Thyroid gland (tissue), 4 donors: Measurements from ENCODE around the gene INVS. TPM values are rescaled to one million over a fixed set of nuclear protein-coding genes. Genes with fewer than 3 reads are reported as not detected.

Experiments
- DNase-seq, 2 donors: peaks; one replicate each; pipeline ENCODE4 v3.0.0-alpha.2; 2019
- H3K27ac ChIP-seq, 3 donors: fragments of 200-600 bp; sonication (generic); 1 replicate in 2 of 3; 2 replicates in 1 of 3; pipeline ENCODE4 v1.5.1; 2016 to 2019; ENCODE audit warnings: mild to moderate bottlenecking in 1 of 3, moderate library complexity in 1 of 3
- H3K27me3 ChIP-seq: fragments of 200-600 bp; sonication (generic); one replicate; pipeline ENCODE4 v1.5.1; 2019
- H3K36me3 ChIP-seq, 2 donors: fragments of 200-600 bp; sonication (generic); one replicate each; pipeline ENCODE4 v1.5.1; 2016 to 2019
- H3K4me1 ChIP-seq, 2 donors: fragments of 200-600 bp; sonication (generic); one replicate each; pipeline ENCODE4 v1.5.1; 2017 to 2019
- H3K4me3 ChIP-seq, 3 donors: fragments of 200-600 bp; sonication (generic); replicated peaks in 1 of 3; 1 replicate in 2 of 3; 2 replicates in 1 of 3; pipeline ENCODE4 v1.5.1; 2016; ENCODE audit warnings: mild to moderate bottlenecking in 1 of 3
- H3K9me3 ChIP-seq: fragments of 200-600 bp; sonication (generic); one replicate; pipeline ENCODE4 v1.5.1; 2017
- POLR2A ChIP-seq, 2 donors: fragments of 450-650 bp; IDR thresholded peaks; one replicate each; pipeline ENCODE4 v1.6.1; 2017; ENCODE audit warnings: antibody characterized with exemption in 2 of 2, mild to moderate bottlenecking in 2 of 2, moderate library complexity in 1 of 2
- WGBS, 2 donors: methylation state at CpG; one replicate each; pipeline ENCODE4 v1.1.5; 2017; 5-methylcytosine and 5-hydroxymethylcytosine counted together
- intact Hi-C: fragments of 100-400 bp; cut with DNase I; formaldehyde crosslinking; loops from one replicate; pipeline ENCODE4 v1.15.1; 2023
- total RNA-seq, 4 donors: library from RNA; depleted of rRNA; stranded (reverse); fragments of >200 nt; gene quantifications; one replicate each; pipeline ENCODE4 v1.2.3, GENCODE V29; 2016
- TF ChIP-seq, protein P1 (sequence below), 6 experiments: fragments of 200-600 bp in 3 of 6; fragments of 450-650 bp in 3 of 6; sonication (generic) in 3 of 6; IDR thresholded peaks; one replicate each; pipeline ENCODE4 v1.5.1; 2016 to 2019; ENCODE audit warnings: antibody characterized with exemption in 6 of 6, mild to moderate bottlenecking in 2 of 6, inconsistent platforms in 1 of 6, moderate library complexity in 1 of 6

INVS gene
- total RNA-seq, 4 donors from 2014 or later, result 37.0 to 56.6 (median 45.6) TPM

GRCh38 chr9:100281066-100281465 lies 182.0 kb downstream of the INVS start:
- intact Hi-C loops, result no loop called here
- 90 to 96% methylated on average over 2 of the region's 2 CpGs for WGBS, 2 donors
- TF ChIP-seq POLR2A (IDR thresholded peaks at IDR 0.05), result no peak
- TF ChIP-seq, protein P1, sequence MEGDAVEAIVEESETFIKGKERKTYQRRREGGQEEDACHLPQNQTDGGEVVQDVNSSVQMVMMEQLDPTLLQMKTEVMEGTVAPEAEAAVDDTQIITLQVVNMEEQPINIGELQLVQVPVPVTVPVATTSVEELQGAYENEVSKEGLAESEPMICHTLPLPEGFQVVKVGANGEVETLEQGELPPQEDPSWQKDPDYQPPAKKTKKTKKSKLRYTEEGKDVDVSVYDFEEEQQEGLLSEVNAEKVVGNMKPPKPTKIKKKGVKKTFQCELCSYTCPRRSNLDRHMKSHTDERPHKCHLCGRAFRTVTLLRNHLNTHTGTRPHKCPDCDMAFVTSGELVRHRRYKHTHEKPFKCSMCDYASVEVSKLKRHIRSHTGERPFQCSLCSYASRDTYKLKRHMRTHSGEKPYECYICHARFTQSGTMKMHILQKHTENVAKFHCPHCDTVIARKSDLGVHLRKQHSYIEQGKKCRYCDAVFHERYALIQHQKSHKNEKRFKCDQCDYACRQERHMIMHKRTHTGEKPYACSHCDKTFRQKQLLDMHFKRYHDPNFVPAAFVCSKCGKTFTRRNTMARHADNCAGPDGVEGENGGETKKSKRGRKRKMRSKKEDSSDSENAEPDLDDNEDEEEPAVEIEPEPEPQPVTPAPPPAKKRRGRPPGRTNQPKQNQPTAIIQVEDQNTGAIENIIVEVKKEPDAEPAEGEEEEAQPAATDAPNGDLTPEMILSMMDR (IDR thresholded peaks at IDR 0.05), result no peak

DNA sequence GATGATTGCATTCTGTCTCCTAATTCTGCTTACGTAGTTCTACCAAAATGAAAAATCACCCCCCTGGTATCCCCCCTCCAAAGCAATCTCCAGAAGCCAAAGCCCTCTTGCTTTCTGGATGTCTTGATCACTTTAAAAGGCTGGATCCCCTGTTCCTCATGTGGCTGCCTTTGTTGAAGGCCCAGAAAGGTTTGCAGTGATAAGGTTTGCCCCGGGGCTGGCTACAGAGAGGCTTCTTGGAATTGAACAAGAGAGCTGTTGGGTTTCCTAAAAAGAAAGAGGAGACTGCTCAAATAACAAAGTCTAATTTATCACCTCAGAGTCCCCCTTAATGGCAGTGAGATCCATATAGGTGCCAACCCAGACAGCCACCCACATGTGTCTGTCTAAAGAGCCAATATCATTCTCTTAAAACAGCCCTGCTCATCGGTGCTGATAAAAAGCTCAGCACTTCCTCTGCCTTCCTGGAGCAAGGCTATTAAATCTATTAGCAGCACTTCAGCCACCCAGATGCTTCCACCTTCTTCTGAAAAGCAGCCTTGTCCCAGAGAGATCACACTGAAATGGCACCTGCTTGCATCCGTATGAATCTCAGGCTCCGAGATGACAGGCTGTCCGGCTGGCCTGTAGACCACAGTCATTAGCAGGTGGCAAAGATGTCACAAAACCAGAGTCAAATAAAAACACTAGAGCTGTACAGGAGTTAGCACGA lies 182.8 kb downstream of the INVS start:
- 90 to 92% methylated on average over 7 of the region's 7 CpGs for WGBS, 2 donors
- Histone ChIP-seq H3K9me3 (no peaks in the 10 kb centered on the region), H3K4me1 (no peaks in the 10 kb centered on the region), H3K27ac (no peak overlapping the region), H3K4me3 (no peak overlapping the region), H3K36me3 (peaks cover 7 to 15% of the 10 kb centered on the region in 2 donors), H3K27me3 (no peaks in the 10 kb centered on the region)
- intact Hi-C loops, result no loop called here
- TF ChIP-seq, protein P1 (IDR thresholded peaks at IDR 0.05), result no peak
- TF ChIP-seq POLR2A (IDR thresholded peaks at IDR 0.05), result no peak
- no peak for DNase-seq

More at GRCh38 chr9:100281066-100281465, 182.0 kb downstream of the INVS start:
- no peaks in the 10 kb centered on the region for H3K9me3 ChIP-seq
- H3K27ac ChIP-seq, result no peak overlapping the region
- DNase-seq, result no peak
- H3K27me3 ChIP-seq, result no peaks in the 10 kb centered on the region
- H3K36me3 ChIP-seq, result peaks cover 7 to 15% of the 10 kb centered on the region in 2 donors
- H3K4me3 ChIP-seq, result no peak overlapping the region
- no peaks in the 10 kb centered on the region for H3K4me1 ChIP-seq

DNA sequence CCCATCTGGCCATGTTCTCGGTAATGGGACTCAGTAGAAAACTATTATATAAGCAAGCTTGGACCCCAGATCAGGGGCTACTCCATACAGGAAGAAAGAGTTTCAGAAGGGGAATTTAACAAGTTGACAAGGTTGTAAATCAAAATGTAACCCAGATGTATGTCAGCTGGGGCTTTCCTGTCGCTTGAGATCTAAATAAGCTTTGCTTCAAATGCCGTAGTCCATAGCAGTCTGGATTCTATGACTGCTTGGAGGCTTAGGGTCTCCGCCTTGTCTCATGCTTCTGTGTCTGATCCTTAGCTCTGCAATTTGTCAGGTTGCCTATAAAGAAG lies 183.3 kb downstream of the INVS start:
- no peak overlapping the region for H3K27ac ChIP-seq
- intact Hi-C loops, result no loop called here
- H3K4me1 ChIP-seq, result no peaks in the 10 kb centered on the region
- H3K4me3 ChIP-seq, result no peak overlapping the region
- H3K36me3 ChIP-seq, result peaks cover 7 to 16% of the 10 kb centered on the region in 2 donors
- DNase-seq, result no peak
- H3K27me3 ChIP-seq, result no peaks in the 10 kb centered on the region
- WGBS, 2 donors, result 95 to 98% methylated on average over 4 of the region's 4 CpGs
- TF ChIP-seq, protein P1 (IDR thresholded peaks at IDR 0.05), result no peak
- TF ChIP-seq POLR2A (IDR thresholded peaks at IDR 0.05), result no peak
- H3K9me3 ChIP-seq, result no peaks in the 10 kb centered on the region

- TF ChIP-seq POLR2A (IDR thresholded peaks at IDR 0.05), result no peak
- TF ChIP-seq, protein P1 (IDR thresholded peaks at IDR 0.05), result no peak
These were observed 185.2 kb downstream of the INVS start for GRCh38 chr9:100284247-100284646.

GRCh38 chr9:100285080-100285479 lies 186.0 kb downstream of the INVS start:
- TF ChIP-seq, protein P1 (IDR thresholded peaks at IDR 0.05), result no peak
- TF ChIP-seq POLR2A (IDR thresholded peaks at IDR 0.05), result no peak
- no peaks in the 10 kb centered on the region for H3K4me1 ChIP-seq
- no peak overlapping the region for H3K27ac ChIP-seq
- no peaks in the 10 kb centered on the region for H3K27me3 ChIP-seq
- intact Hi-C loops, result no loop called here
- no peaks in the 10 kb centered on the region for H3K9me3 ChIP-seq
- H3K36me3 ChIP-seq, result peaks cover 17 to 21% of the 10 kb centered on the region in 2 donors
- no peak overlapping the region for H3K4me3 ChIP-seq
- no peak for DNase-seq

More at GRCh38 chr9:100284247-100284646, 185.2 kb downstream of the INVS start:
- Histone ChIP-seq H3K36me3 (peaks cover 17 to 18% of the 10 kb centered on the region in 2 donors), H3K9me3 (no peaks in the 10 kb centered on the region), H3K27ac (no peak overlapping the region), H3K4me3 (no peak overlapping the region), H3K27me3 (no peaks in the 10 kb centered on the region), H3K4me1 (no peaks in the 10 kb centered on the region)
- intact Hi-C loops, result no loop called here
- 77 to 88% methylated on average over 7 of the region's 7 CpGs for WGBS, 2 donors
- DNase-seq, result no peak
